HG03280 (cell line): ENCODE measurements around the gene TLE4.
"Not testable (repeated sequence)": the region's sequence is repeated elsewhere in the genome, so short reads cannot be mapped to it uniquely, and the experiment has no call there.

Experiments used
- ATAC-seq: cut with Tn5 transposase; IDR thresholded peaks from one replicate; pipeline ENCODE4 v1.9.1; 2021; ENCODE audit warnings: mild to moderate bottlenecking, moderate library complexity; ENCODE audit not compliant: unreplicated experiment

The TLE4 gene

GRCh38 chr9:79709743-79710674 is 138.2 kb downstream of the TLE4 start:
- ATAC-seq: no peak

DNA sequence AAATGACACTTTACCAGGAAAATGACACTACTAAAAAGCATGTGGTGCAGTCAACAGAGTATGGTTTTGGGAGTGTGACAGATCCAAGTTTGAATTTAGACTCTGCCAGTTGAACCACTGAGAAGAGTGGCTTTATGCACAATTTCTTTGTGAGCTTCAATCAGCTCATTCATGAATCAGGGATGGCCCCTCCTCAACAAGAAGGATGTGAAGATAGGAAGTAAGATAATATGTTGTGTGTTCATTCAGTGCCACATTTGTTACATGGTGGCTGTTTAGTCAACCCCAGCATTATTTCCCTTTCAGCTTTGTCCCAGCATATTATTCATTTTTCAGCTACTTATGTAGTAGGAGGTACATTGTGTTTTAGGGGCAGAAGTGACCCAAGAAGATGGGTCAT is 140.1 kb downstream of the TLE4 start:
- no peak for ATAC-seq

GRCh38 chr9:79719021-79719420 is 147.3 kb downstream of the TLE4 start:
- no peak for ATAC-seq

DNA sequence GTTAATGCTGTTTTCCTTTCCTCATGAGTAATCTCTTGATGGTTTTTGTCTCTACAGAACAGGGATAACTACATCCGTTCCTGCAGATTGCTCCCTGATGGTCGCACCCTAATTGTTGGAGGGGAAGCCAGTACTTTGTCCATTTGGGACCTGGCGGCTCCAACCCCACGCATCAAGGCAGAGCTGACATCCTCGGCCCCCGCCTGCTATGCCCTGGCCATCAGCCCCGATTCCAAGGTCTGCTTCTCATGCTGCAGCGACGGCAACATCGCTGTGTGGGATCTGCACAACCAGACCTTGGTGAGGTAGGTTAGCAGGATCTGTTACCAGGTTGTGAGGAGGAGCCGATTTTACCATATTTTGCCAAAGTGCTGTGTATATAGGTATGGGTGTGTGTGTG is 148.2 kb downstream of the TLE4 start:
- no peak for ATAC-seq

DNA sequence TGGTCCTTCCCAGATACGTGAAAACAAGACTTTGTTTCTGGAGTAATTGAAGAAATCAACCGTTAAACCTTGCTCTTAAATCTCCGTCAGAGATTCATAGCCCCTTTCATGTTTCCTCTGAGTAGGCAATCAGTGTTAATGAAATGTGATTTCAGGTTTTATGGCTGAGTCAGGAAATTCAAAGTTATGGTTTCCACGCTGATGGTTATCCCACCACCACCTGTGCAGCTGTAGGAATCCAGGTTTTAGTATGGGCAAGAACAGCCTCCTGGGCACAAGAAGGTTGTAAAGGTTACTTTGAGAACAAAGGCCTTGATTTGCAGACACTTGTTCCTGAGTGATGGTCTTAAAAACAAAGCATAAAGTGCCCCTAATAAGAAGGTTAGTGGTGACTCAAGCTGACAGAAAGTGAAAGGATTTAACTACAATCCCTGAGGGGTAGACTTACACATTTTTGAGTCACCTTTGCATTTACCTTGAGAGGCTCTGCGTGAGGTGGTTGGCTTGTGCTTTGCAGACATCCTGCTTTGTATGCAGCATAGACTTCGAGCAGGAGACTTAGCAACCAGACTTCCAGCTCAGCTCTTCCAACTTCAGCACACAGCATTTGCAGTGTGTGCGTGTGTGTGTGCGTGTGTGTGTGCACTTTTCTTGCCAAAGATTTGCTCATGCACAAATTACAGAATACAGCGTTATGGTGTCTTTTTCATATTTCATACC is 159.6 kb downstream of the TLE4 start:
- peak; percentile 81 for ATAC-seq

- no peak for ATAC-seq
Measured at GRCh38 chr9:79735023-79735779, 163.4 kb downstream of the TLE4 start.

- ATAC-seq: no peak
Measured at GRCh38 chr9:79736051-79736450, 164.3 kb downstream of the TLE4 start.

DNA sequence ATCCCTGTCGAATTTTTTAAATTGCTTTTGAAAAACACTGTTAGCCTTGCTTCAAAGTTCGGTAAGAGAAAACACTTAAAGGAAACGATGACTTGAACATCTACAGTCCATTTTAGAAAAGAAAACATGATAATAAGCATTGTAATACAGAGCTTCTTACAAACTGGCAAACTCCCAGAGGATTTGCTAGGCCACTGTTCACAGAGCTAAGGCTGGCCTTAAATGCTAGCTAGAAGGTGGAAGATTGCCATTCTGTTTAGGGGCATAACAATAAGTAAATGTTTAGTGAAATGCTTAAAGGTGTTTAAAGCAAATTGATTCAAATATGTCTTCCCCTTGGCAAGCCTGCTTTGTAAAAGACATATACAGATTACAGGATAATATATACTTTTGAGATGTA is 169.6 kb downstream of the TLE4 start:
- no peak for ATAC-seq

DNA sequence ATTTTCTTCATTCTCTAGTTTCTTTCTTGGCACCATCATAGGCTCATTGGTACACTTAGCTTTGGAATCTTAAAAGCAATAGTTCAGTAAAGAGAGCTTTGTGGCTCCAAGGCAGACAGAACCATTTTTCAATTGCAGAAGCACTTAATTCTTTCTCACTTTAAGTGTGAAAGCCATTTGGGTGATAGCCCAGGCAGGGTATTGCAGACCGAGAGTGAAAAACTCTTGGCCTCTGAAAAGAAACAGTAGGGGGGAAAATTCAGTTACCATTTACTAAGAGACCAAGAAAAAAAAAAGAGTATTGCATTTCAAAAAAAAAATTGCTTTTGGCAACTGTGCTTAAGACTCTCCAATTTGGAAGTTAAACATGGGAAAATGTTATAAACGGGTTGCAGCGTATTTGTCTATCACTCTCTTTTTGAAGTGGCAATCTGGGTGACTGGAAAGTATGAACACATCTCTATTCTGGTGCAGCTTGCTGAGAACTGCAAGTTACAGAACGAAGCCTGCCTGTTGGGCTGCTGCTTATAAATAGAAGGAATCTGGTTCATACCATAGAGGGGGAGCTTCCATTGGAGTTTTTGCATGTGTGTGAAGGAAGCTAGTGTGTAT is 170.5 kb downstream of the TLE4 start:
- no peak for ATAC-seq

DNA sequence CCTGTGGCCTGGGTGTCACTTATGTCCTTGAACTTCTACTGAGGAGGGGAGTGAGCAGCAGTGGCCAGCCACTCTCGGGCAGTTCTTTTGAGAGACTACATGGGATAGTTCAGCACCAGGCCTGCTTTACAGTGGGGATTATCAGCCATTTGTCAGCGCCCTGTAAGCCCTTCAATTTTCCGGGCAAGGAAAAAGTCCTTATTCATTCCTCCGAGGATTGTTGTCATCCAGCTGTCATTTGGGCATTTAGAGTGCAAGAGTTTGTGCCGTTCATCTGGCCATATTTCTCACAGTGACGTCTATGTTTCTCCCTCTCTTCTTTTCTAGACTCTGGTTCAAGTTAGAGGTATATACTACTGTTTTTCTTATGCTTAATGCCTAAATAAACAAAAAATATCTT is 172.8 kb downstream of the TLE4 start:
- ATAC-seq: no peak

GRCh38 chr9:79745752-79746336 is 174.1 kb downstream of the TLE4 start:
- no peak for ATAC-seq

- not testable (repeated sequence) for ATAC-seq
Measured at GRCh38 chr9:79751895-79752466, 180.2 kb downstream of the TLE4 start.

DNA sequence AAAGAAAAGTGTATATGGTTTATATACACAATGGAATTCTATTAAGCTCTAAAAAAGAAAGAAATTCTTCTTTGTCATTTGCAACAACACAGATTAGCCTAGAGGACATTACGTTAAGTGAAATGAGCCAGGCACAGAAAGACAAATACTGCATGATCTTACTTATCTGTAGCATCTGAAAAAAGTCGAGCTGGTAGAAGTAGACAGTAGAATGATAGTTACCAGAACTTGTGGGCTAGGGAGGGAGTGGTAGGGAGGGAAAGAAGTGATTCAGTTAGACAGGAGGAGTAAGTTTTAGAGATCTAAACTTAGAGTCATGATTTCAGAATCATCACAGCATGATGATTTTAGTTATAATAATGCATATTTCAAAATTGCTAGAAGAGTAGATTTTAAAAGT is 184.6 kb downstream of the TLE4 start:
- ATAC-seq: no peak

DNA sequence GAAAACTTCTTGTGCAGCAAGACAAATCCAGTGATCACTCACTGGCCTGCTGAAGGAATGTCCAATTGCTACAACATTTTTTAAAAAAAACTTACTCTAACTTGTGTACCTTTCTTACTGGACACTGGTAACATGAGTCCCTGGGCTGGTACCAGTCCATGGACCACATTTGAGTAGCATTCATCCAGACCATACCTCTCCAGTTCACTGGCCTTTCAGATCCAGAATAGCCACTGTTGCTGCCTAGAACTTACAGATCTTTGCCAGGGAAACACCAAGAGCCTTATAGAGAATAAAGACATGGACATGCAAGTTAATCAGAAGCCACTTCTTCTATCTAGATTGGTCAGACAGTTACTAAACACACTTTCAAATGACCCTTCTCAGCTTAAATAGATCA is 185.3 kb downstream of the TLE4 start:
- no peak for ATAC-seq

GRCh38 chr9:79757881-79758669 is 186.3 kb downstream of the TLE4 start:
- no peak for ATAC-seq

- no peak for ATAC-seq
Measured at GRCh38 chr9:79759460-79759859, 187.7 kb downstream of the TLE4 start.

- no peak for ATAC-seq
Measured at GRCh38 chr9:79762070-79762469, 190.3 kb downstream of the TLE4 start.

GRCh38 chr9:79763671-79764285 is 192.0 kb downstream of the TLE4 start:
- ATAC-seq: no peak

DNA sequence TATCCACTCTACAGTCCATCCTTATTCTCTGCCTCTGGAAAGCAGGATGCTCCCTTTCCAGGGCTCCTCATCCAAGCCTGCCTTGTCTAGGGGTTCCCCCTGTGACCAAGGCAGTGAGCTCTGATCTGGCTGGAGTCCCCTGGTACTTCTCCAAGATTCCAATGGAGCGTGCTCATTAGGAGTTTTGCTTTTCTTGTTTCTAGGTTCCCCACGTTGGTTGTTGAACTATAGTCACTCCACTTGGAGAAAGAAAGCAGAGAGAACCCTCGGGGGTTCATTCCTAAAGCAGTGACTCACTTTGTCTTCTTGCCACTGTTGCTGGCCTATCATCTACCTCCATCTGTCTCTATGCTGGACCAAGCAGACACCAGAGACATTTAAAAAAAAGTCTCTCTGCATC is 192.6 kb downstream of the TLE4 start:
- no peak for ATAC-seq
